ENCODE results near the gene AZU1. TPM values are rescaled to one million over a fixed set of nuclear protein-coding genes. Genes with fewer than 3 reads are reported as not detected.

The AZU1 gene
- total and polyA plus RNA-seq, 11 donors: 0.11 to 3.3 (median 0.20) TPM; not detected in 8

DNA sequence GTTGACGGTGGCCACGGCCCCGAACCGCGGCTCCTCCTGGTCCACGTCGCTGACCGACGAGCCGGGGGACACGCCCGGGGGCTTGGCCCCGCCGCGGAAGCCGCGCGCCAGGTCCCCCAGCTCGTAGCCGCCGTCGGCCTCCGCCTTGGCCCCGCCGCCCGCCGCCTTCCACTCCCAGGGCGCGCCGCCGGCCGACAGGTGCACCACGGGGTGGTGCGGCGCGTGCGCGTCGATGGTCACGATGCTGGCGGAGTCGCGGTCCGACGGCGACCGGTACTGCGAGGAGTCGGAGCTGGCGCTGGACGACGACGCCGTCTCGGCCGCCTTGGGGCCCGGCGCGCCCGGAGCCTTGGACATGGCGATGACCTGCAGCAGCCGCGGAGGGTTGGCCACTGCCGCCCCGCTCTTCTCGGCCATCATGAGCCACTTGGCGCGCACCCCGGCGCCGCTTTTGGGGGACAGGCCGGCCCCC, 14.9 kb upstream of the AZU1 start:
- peak in 1 of 5 donors; percentile 16 for DNase-seq
- 89 to 95% (median 92%) methylated on average over 45 to 72 of the region's 72 CpGs for WGBS, 4 donors

DNA sequence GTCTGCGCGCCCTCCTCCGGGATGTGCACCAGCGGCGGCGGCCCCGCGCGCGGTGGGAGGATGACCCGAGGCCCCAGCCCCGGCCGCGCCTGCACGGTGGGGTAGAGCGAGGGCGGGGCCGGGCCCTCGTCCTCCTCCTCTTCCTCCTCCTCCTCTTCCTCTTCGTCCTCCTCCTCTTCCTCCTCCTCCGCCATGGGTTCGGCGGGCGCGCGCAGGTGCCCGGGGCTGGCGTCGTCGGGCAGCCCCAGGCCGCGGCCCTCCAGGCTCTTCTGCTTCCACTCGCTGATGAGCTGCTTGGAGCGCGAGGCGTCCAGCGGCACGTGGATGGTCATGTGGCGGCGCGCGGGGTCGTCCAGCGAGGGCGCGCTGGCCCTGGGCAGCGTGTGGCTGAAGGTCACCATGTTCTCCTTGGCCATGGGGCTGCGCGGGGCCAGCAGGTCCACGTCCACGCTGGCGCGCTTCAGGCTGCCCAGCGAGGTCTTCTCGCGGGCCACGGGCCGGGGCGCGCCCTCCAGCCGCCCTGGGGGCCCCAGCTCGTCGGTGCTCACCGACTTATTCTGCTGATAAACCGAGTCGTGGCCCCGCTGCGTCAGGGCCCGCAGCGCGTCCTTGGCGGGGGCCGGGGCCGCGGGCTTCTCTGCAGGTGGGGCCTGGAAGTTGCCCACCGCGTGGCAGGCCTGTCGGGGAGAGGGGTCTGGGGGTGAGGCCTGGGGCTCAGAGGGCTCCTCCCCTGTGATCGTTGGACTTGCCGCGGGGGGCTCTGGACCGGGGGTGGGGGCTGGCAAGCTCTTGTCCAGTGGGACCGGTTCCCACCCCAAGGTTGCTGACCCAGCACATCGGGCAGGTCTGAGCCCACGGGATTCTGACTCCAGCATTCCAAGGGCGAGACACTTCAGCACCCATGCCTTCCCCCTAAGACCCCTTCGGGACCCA, 14.2 kb upstream of the AZU1 start:
- intact Hi-C loops (cut with DNase I): no loop called here
- 94 to 96% (median 95%) methylated on average over 43 to 87 of the region's 87 CpGs for WGBS, 4 donors
- Histone ChIP-seq H3K27ac (no peak overlapping the region), H3K4me3 (no peak overlapping the region), H3K27me3 (no peaks in the 10 kb centered on the region), H3K4me1 (no peaks in the 10 kb centered on the region), H3K36me3 (peaks cover 3 to 54% (median 45%) of the 10 kb centered on the region in 9 donors), H3K9me3 (no peaks in the 10 kb centered on the region)
- ATAC-seq (peak in 2 of 4 donors; percentile 5 to 10), DNase-seq (peak in 2 of 5 donors; percentile 20 to 22)
- no peak for TF ChIP-seq POLR2A (IDR thresholded peaks at IDR 0.05)
- TF ChIP-seq, protein P1, sequence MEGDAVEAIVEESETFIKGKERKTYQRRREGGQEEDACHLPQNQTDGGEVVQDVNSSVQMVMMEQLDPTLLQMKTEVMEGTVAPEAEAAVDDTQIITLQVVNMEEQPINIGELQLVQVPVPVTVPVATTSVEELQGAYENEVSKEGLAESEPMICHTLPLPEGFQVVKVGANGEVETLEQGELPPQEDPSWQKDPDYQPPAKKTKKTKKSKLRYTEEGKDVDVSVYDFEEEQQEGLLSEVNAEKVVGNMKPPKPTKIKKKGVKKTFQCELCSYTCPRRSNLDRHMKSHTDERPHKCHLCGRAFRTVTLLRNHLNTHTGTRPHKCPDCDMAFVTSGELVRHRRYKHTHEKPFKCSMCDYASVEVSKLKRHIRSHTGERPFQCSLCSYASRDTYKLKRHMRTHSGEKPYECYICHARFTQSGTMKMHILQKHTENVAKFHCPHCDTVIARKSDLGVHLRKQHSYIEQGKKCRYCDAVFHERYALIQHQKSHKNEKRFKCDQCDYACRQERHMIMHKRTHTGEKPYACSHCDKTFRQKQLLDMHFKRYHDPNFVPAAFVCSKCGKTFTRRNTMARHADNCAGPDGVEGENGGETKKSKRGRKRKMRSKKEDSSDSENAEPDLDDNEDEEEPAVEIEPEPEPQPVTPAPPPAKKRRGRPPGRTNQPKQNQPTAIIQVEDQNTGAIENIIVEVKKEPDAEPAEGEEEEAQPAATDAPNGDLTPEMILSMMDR (IDR thresholded peaks at IDR 0.05): no peak

More for the DNA sequence above, 14.9 kb upstream of the AZU1 start:
- Histone ChIP-seq H3K36me3 (peaks cover 4 to 61% (median 52%) of the 10 kb centered on the region in 9 donors), H3K9me3 (no peaks in the 10 kb centered on the region), H3K4me3 (no peak overlapping the region), H3K27me3 (no peaks in the 10 kb centered on the region), H3K4me1 (no peaks in the 10 kb centered on the region), H3K27ac (no peak overlapping the region)
- TF ChIP-seq POLR2A (IDR thresholded peaks at IDR 0.05): no peak
- TF ChIP-seq, protein P1 (IDR thresholded peaks at IDR 0.05): no peak
- intact Hi-C loops (cut with DNase I): no loop called here
- ATAC-seq: no peak

DNA sequence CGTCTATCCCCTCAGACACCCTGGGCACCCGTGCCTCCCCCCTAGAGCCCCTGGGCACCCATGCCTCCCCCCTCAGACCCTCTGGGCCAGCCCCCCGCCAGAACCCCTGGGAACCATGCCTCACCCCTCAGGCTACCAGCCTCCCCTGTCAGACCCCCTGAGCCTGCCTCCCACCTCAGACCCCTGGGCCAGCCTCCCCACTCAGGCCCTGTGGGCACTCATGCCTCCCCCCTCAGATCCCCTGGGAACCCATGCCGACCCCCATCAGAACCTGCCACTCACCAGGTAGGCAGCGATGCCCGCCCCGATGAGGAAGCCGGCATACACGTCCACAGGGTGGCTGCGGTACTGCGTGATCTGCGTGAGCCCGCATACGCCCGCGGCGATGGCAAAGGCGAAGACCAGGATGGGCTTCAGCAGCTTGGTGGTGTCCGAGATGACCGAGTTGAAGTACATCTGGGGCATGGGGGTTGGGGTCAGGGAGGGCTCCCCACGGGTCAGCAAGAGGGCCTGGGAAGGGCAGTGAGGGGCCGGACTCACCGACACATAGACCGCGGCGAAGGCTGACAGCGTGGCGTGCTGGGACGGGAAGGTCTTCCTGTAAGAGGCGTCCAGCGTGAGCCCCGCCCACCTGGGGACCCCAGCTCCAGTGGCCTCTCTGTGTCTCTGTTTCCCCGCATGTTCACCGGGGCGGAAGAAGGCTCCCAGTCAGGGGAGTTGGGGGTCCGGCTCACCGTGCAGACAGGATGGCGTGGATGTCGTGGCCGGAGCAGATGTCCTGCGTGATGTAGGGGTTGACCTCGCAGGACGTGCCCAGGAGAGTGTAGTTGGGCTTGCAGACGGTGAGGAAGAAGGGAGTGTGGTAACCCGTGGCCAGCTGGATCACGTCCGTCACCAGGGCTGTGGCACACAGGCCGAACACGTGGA, 13.2 kb upstream of the AZU1 start:
- no peak overlapping the region for H3K27ac ChIP-seq
- no peaks in the 10 kb centered on the region for H3K4me1 ChIP-seq
- no peaks in the 10 kb centered on the region for H3K27me3 ChIP-seq
- no peaks in the 10 kb centered on the region for H3K9me3 ChIP-seq
- H3K36me3 ChIP-seq: peaks cover 0 to 45% (median 36%) of the 10 kb centered on the region in 9 donors
- 87 to 95% (median 92%) methylated on average over 39 to 49 of the region's 49 CpGs for WGBS, 4 donors
- peak in 2 of 5 donors; percentile 19 to 27 for DNase-seq
- no peak overlapping the region for H3K4me3 ChIP-seq
- intact Hi-C loops (cut with DNase I): no loop called here
- TF ChIP-seq, protein P1 (IDR thresholded peaks at IDR 0.05): no peak
- TF ChIP-seq POLR2A (IDR thresholded peaks at IDR 0.05): no peak
- ATAC-seq: peak; percentile 9 to 35 (median 19)

Data from heart left ventricle (tissue), 16 donors.